Choroid plexus epithelial cell (primary cell): ENCODE data around the gene FAM98C.

Experiments used
- DNase-seq: peaks from one replicate; pipeline ENCODE4 v3.0.0-alpha.2; 2010; ENCODE audit warnings: low read depth
- H3K4me3 ChIP-seq: 2 replicates; pipeline ENCODE4 v1.5.1; 2011; ENCODE audit warnings: low read depth, mild to moderate bottlenecking, control low read depth, low read length, moderate library complexity
- CTCF ChIP-seq: conservative IDR thresholded peaks from 2 replicates; pipeline ENCODE4 v1.5.1; 2011; ENCODE audit warnings: low read depth, mild to moderate bottlenecking, control low read depth, inconsistent platforms, low read length, moderate library complexity

The FAM98C gene

GRCh38 chr19:38386300-38386970, 16.5 kb upstream of the FAM98C start:
- no peak for TF ChIP-seq CTCF
- H3K4me3 ChIP-seq, result no peak overlapping the region
- no peak for DNase-seq

GRCh38 chr19:38386971-38387549, 15.8 kb upstream of the FAM98C start:
- TF ChIP-seq CTCF, result no peak
- peak overlapping the region; percentile 68 for H3K4me3 ChIP-seq
- DNase-seq, result no peak

DNA sequence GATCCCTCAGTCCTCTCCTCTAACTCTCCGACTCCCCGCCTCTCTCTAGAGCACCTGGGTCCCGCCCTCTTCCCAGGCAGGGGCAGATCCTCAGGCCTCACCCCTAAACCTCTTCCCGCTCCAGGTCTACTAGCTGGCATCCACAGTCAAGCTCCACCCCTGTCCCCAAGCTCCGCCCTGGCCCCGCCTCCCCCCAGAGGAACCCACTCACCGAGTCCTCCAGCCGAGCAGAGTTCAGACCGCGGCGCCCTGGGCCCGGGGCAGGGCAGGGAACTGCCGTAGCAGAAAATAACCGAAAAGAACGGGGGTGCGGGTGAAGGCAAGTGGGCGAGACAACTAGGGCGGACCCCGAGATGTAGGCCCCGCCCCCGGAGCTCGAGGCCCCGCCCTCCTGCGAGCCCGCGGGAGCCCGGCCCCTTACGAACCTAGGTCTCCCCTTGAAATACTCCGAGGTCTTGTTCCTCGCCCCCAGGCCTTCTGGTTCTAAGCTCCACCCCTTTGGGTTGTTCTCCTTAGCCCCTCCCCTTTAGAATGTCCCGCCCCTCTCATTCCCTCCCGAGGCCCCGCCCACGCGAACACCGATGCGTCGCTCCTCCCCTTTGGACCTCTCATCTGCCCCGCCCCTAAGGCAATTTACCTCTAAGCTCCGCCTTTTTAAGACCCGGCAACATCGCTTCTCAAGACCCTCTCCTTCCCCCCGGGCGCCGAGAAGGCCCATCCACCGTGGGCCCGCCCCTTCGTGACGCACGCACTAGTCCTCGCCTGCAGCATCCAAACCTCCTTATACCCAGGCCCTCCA, 15.1 kb upstream of the FAM98C start, which contains the start of gene GGN:
Gene GGN (minus strand): TSS at position 485 of the 799 bp plus-strand sequence. CDS start 773 bp downstream, outside the sequence.
- H3K4me3 ChIP-seq, result peak within 1 kb of the TSS; percentile 68
- peak; percentile 91 for DNase-seq
- no peak for TF ChIP-seq CTCF

DNA sequence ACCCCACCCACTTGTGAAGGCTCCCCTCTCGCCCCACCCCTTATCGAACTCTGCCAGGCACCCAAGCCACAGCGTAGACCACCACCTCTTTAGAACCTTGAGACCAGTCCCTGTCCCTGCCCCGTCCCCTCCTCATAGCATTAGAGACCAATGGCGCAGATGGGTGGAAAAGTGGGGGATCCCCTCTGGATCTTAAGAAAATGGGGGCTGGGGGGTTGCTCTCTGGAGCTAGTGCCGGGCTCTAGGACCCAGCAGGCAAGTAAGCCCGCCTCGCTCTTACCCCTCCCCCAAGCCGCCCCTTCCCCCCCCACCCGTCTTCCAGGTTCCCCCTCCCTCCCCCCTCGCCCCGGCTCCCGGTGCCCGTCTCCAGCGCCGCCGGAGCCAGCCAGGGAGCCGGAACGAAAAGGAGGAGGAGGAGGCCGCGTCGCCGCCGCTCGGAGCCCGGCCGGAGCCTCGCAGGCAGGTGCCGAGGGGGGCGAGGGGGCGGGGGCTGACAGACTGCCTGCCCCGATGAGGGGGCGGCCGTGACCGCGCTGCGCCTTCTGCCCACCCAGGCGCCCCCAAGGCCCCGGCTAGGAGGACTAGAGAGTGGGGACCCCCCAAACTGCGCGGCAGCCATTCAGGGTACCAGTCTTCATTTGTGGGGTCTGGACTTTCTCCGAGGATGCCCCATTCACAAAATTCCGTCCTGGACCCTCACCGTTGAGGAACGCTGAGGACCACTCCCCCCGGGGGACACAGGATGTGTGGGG, 14.4 kb upstream of the FAM98C start, which contains the start of gene SPRED3:
Gene SPRED3 (plus strand): TSS at position 349 of the 752 bp plus-strand sequence. CDS start 1,606 bp downstream, outside the sequence.
- TF ChIP-seq CTCF, result no peak
- H3K4me3 ChIP-seq, result peak within 1 kb of the TSS; percentile 68
- peak; percentile 61 for DNase-seq

DNA sequence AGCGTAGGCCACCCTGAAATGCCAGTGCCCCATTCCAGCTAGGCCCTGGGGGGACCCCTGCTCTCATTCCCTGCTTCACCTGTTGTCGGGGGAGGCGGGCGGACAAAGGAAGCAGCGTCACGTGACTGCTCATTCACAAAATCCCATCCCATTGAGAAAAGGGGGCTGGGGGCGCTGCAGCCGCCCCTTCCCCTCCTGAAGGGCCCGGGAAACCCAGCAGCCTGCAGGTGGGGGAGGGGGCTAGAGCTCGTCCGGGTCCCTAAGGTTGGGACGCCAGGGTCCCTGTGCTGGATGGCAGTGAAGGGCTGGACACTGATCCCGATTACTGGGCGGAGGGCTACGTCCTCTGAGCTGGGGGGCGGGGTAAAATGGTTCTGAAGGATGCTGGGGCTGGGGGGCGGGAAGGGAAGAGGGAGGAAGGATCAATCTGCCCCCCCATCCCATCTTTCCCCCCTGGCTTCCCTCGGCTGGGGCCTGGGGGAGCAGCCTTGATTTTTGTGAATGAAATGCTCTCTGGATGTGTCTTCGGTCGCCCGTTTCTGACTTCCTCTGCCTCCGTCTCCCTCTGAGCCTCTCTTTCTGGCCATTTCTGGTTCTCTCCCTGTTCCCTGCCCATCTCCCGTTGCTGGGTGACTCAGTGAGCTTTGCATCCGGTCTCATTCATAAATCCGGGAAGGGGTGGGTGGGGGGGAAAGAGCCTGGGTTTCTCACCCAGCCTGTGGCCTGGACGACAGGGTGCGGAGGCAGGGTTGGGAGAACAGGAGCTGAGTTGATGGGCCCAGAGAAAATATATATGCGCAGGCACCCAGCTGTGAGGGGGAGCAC, 13.6 kb upstream of the FAM98C start:
- DNase-seq, result peak; percentile 66
- TF ChIP-seq CTCF, result no peak
- peak overlapping the region; percentile 68 for H3K4me3 ChIP-seq
